ENCODE measurements around the gene TRPM1.

The TRPM1 gene

DNA sequence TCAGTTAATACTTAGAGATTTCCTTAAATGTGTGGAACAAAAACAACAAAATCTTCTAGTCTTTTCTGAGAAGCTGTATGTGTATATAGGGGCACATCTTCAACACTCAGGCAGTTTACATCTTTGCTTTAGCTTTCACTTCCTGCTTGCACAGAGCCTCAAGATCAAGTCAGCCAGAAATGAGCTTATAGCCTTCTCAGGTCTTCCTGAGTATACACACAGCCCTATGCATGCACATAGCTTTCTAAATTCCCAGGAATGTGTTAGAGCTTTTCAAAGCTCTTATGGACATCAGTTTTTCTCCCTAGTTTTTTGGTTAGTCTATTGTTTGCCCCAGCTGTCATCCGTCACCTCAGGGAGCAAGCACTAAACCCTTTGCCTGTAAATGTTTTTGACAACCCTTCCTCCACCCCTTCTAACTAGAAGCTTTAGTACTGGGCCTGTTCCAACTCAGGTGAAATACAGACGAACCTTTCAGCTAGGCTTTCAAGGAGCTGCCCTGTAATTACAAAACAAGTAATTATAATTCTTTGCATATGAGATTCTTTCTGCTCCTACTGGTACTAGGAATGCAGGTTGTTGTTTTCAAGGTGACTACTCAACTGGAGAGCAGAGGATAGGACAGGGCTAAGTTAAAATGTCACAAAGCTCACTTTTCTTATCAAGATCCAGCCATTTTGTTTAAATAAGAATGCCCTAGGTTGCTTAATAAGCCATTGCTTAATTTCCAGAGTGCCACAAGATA lies 87.5 kb downstream of the TRPM1 start:
- DNase-seq, result no peak

DNA sequence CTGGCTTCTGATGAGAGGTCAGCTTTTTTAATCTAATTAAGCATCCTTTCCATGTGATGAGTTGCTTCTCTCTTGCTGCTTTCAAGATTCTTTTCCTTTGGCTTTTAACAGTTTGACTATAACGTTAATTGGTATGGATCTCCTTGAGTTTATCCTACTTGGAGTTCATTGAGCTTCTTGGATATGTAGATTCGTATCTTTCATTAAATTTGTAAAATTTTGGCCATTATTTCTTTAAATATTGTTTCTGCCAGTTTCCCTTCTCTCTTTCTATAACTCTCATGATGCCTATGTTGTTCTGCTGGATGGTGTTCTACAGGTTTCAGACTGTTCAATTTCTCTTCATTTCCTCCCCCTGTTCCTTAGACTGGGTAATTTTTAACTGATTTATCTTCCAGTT lies 89.1 kb downstream of the TRPM1 start:
- no peak for DNase-seq

GRCh38 chr15:31010036-31010435 lies 91.5 kb downstream of the TRPM1 start:
- no peak for DNase-seq

DNA sequence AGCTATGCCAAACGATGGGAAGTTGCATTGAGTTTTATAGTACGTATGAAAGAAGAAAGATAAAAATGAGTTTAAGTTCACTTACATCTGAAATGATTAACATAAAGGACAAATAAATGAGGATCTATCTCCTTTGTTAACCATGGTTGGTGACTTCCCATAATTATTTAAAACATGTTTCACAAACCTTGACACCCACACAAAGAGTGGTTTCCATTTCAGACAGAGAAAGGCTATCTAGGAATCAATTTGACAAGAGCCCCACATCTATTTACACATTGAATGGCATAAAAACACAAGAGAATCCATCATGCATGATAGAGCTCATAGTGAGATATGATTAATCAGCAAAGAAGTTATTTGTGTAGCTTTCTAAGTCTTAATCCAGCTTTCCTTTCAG lies 95.9 kb downstream of the TRPM1 start:
- no peak for DNase-seq

DNA sequence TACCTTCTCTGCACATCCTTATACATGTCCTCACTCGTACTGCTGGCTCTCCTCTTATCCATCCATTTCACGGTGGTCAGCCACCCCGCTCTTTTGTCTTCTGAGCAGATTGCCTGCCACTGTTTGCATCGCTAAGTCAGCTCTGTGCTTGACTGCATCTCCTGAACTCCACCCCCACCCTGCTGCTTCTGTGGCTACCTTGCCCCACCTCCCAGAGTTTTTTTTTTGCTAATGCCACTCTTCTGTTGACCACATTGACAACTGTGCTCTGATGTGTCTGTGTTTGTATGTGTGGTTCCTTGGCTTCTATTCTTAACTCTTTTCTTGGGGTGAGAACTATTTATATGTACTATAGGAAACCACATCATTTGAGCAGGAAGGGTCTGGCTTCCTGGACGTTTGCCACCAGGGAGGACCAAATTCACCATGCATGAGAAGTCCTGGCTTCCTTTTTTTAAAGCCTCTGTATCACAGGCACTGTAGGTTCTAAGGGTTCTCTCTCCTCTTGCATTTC lies 97.2 kb downstream of the TRPM1 start:
- DNase-seq, result no peak

GRCh38 chr15:31001702-31002101 lies 99.8 kb downstream of the TRPM1 start:
- no peak for DNase-seq

DNA sequence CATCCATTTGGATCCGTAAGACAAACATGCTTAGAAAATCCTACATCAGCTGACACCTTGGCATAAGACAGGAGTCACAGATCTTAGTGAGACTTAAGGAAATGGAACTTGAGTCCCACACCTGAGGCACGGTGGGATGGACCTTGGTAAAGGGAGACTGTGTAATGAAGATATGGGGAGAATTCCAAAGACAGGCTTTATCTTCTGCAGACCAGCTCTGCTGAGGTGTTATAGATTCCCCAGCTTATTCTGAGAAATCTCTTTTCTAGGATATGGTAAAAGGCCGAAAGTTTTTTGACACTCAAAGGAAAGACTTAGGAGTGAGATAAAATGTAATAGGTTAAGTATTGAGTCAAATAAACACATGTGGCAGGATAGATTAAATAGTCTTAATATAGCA lies 101.8 kb downstream of the TRPM1 start:
- no peak for DNase-seq

DNA sequence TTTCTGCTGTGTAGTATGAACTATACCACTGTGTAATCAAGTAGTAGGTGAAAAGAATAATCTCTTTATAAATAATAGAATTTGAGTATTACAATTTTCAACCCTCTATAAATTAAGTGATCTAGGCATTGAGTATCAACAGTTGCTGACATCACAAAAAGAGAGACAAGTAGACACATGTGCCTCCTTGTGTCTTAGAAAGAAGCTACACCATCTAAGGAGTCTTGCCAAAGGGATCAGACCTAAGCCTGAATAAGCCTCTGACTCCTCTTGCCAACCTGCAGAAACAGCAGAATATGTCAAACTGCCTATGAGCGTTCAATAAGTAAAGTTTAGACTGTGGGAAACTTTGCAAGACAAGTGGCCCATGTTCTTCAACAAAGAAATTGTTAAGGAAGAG lies 104.3 kb downstream of the TRPM1 start:
- DNase-seq, result no peak

GRCh38 chr15:30992249-30992864 lies 109.2 kb downstream of the TRPM1 start:
- DNase-seq, result no peak

DNA sequence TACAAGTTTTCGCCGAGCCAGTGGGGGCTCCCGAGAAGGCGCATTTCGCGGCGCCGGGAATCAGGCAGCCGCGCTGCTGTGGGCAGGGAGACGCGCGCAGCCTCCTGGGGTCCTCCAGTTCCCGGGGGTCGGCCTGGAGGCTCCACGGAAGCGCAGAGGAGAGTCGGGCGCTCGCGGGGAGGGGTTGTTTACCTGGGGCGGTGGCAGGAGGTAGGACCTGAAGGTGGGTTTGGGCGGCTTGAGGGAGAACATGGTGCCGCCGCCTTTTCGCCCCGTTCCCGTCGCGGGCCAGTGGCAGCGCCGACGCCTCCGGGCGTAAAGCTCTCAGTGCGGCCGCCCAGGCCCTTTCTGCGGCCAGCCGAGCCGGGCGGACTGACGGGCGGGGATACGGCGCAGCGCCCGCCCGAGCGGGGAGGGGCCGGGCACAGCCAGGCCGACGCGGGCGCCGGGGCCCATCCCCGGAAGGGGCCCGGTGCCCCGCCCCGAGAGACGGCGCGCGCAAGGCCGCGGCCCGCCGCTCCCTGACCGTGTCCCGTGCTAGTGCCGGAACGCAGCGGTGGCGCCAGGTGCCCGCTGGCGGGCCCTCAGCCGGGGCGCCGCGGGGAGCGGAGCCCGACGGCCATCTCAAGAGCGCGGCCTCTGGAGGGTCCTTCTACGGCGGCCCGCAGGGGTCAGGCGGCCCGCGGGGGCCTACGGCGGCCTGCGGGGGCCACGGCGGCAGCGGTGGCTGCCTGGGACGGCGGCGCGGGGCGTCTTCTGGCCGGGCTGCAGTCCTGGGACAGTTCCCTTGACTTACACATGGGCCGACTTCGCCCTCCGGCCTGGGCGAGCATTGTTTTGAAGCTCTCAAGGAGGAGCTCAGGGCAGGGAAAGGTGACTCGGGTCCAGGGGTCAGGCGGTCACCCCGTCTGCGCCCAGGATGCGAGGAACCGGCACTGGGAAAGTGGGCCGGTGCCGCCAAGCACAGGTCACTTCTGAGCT lies 110.0 kb downstream of the TRPM1 start, which contains the start of gene MTMR10:
Gene MTMR10, minus strand, starts transcription at position 374 of the 981 bp plus-strand sequence. Its CDS starts 122 bp downstream, at position 252.
- peak; percentile 72 for DNase-seq

DNA sequence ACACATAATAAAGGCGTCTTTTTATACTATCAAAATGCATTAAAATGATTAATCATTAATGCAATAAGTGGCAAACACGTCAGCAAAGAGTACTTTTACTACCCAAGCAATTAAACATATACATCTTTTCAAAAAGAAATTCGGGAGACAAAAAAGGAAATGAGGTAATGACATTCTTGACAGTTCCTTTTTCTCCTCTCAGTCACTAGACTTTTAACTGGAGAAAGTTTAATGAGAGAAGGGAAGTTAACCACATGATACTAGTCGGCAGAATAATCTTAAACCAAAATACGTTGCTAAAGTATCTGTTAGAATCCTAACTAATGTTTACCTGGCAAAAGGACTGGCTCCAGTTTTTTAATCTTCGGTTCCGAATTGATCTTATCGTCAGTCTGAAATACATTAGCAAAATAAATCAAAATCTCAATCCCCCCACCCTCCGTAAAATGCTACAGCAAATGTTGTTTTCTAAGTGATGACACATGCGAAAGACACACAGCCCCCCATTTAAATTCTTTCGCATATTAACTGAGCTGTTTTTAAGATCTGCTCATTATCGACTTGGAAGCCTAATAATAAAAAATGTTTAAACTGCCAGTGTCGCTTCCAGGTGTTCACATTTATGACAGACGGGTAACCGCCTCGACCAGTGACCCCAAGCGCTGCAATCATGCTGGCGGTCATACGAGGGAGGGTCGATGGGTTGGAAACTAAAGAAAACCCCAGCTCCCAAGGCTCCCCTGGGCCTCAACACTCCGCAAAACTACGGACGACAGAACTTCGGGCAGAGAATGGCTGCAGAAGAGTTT lies 110.9 kb downstream of the TRPM1 start:
- no peak for DNase-seq

DNA sequence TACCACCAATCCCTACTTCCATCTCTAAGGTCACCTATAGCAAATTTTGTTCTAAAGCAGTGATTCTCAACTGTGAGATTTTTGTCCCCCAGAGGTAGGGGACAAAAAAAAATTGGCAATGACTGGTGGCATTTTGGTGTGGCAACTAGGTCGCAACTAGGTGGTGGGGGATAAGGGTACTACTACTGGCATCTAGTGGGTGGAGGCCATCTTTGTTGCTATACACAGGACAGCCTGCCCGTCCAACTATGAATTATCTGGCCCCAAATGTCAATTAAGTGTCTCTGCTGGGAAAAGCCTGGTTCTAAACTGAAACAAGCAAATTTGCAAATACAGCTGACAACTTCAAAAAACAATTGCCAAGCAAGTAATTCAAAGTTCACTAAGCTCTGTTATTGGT lies 111.5 kb downstream of the TRPM1 start:
- no peak for DNase-seq

GRCh38 chr15:30985081-30985531 lies 116.4 kb downstream of the TRPM1 start:
- DNase-seq, result no peak

DNA sequence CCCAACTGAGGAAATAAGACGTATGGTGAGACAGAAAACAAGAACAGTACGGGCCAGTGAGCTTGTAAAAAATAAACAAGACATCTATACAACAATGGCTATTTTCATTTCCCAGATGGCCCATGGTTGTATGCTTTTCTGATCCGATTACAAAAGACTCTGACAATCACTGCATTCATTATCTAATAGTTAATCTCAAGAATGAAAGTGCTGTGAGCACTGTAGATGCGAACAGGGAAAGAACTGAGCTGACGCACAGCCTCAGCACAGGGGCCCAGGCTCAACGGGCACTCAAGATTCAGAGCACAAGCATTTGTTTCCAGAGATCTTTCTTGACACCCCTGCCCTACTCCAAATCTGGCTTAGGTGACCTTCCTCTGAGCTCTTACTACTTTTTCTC lies 117.0 kb downstream of the TRPM1 start:
- peak; percentile 12 for DNase-seq

- no peak for DNase-seq
These were observed 117.4 kb downstream of the TRPM1 start for GRCh38 chr15:30984118-30984517.

DNA sequence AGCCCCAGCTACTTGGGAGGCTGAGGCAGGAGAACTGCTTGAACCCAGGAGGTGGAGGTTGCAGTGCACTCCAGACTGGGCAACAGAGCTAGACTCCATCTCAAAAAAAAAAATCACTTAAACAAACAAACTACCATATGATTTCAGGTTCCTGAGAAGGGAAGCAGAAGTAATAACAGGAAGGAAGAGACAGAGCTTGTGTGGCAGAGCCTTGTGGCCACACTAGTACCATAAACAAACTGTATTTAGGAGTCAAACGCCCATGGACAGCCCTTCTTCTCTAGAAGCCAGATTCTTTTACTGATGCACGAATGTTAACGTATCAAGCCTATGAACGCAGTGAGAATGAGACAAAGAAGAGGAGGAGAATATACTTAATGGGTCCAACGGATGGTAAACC lies 122.1 kb downstream of the TRPM1 start:
- DNase-seq, result no peak

DNA sequence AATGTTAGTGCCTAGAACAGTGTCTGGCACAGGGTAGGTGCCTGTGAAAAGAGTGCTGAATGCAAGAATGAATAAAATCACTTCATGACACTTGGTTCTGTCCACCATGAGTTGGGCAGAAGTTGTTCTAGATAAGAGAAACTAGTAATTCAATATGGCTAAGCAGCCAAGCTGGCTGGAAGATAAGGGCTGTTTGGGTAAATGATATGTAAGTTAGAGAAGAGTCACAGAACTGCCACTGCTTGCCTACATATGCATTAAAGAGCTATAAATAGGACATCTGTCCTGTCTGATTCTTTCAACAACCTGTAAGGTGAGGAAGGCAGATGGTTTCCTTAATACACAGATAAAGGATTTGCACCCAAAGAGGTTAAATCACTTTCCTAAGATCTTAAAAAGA lies 123.2 kb downstream of the TRPM1 start:
- no peak for DNase-seq

GRCh38 chr15:30974112-30974511 lies 127.4 kb downstream of the TRPM1 start:
- no peak for DNase-seq

DNA sequence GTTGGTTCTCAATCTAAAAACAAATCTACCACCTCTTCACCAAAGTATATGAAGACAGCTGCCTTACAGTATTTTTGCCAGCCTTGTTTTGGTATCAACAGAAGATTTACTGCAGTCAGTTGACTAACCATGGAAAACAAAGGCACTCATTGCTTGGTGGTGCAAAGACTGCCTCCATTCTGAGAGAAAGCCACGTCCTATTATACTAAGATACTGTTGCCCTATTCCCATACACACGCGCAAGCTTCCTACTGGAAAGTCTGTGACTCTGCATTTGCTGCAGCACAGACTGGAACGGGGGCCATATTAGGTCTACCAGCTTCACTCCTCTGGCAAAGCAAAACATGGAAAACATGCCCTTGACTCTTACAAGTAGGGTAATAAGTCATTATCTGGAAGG lies 128.1 kb downstream of the TRPM1 start:
- DNase-seq, result no peak

- DNase-seq, result no peak
These were observed 131.8 kb downstream of the TRPM1 start for GRCh38 chr15:30969724-30970123.

DNA sequence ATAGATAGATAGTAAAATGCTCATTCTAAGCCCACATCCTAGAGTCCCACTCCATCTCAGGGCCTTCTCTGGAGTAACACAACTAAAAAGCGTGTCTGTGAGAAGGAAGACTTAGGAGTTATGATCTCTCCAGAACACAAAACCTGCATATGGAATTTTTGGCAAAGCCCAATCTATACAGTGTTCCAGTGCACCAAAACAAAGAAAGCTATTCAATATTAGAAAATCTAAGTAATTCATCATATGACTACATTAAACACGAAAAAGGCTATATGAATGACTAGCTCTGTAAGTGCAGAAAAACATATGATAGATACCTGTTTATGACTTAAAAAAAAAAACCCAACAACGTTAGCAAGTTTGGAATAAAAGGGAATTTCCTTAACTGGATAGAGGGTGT lies 137.8 kb downstream of the TRPM1 start:
- DNase-seq, result no peak

- DNase-seq, result no peak
These were observed 138.9 kb downstream of the TRPM1 start for GRCh38 chr15:30962659-30963058.

Measured in COR-L47 (cell line).